AG04450 (cell line): ENCODE measurements around the gene DNAJB7. TPM values are rescaled to one million over a fixed set of nuclear protein-coding genes. Genes with fewer than 3 reads are reported as not detected.
"Not testable (repeated sequence)": the region's sequence is repeated elsewhere in the genome, so short reads cannot be mapped to it uniquely, and the experiment has no call there.

ENCODE experiments used
- CTCF ChIA-PET: fragments of 300-600, 350-600 bp; formaldehyde crosslinking; extraction: SDS; loops from one replicate; lab custom pipeline; 2022; ENCODE audit warnings: antibody characterized with exemption, inconsistent platforms; lab: Charles Lee
- POLR2A ChIA-PET: fragments of 350-600 bp; formaldehyde crosslinking; extraction: SDS; loops from one replicate; lab custom pipeline; 2021; ENCODE audit warnings: antibody characterized with exemption, inconsistent platforms; lab: Yijun Ruan, JAX
- DNase-seq: peaks from one replicate; pipeline ENCODE4 v3.0.0-alpha.2; 2011; ENCODE audit warnings: low read depth, low spot score
- H3K27ac ChIP-seq: one replicate; pipeline ENCODE4 v1.5.1; 2012; ENCODE audit warnings: low read depth, low read length, control low read depth
- H3K27me3 ChIP-seq: one replicate; pipeline ENCODE4 v1.6.0; 2012; ENCODE audit warnings: low read length; ENCODE audit not compliant: control insufficient read depth, insufficient read depth
- H3K4me3 ChIP-seq: 2 replicates; pipeline ENCODE4 v1.5.1; 2011; ENCODE audit warnings: mild to moderate bottlenecking, low read depth, low read length, control low read depth
- H3K9me3 ChIP-seq: 2 replicates; pipeline ENCODE4 v1.5.1; 2012; ENCODE audit warnings: low read length; ENCODE audit not compliant: control insufficient read depth, insufficient read depth
- CTCF ChIP-seq: IDR thresholded peaks from 2 replicates; pipeline ENCODE4 v1.5.1; 2011; ENCODE audit warnings: low read depth, low read length, control low read depth, inconsistent platforms
- polyA plus RNA-seq: library from polyadenylated mRNA; depleted of rRNA; stranded (reverse); fragments of >200 nt; gene quantifications from 2 replicates; pipeline ENCODE4 v1.2.3, GENCODE V29; 2011

The DNAJB7 gene
- polyA plus RNA-seq, 1 experiment, result not detected

- Histone ChIP-seq H3K27me3 (no peaks in the 10 kb centered on the region), H3K4me3 (no peak overlapping the region), H3K9me3 (no peaks in the 10 kb centered on the region), H3K27ac (no peak overlapping the region)
- no peak for TF ChIP-seq CTCF
- CTCF ChIA-PET, result interaction anchor here (1.8 to 2.4 kb wide), 2 partner anchors 24 to 47 kb away, joined by 5 to 12 read pairs; no protein-coding TSS in a partner anchor
- POLR2A ChIA-PET, result no interaction called here
- DNase-seq, result no peak
These were observed 13.2 kb upstream of the DNAJB7 start for GRCh38 chr22:40875111-40875510.

GRCh38 chr22:40874016-40874415, 12.1 kb upstream of the DNAJB7 start:
- ChIA-PET CTCF (interaction anchor here (1.8 kb wide), 1 partner anchor 49 kb away, joined by 5 read pairs; no protein-coding TSS in a partner anchor), POLR2A (no interaction called here)
- no peak for TF ChIP-seq CTCF
- no peak overlapping the region for H3K27ac ChIP-seq
- no peak overlapping the region for H3K4me3 ChIP-seq
- H3K9me3 ChIP-seq, result no peaks in the 10 kb centered on the region
- no peaks in the 10 kb centered on the region for H3K27me3 ChIP-seq
- DNase-seq, result no peak

DNA sequence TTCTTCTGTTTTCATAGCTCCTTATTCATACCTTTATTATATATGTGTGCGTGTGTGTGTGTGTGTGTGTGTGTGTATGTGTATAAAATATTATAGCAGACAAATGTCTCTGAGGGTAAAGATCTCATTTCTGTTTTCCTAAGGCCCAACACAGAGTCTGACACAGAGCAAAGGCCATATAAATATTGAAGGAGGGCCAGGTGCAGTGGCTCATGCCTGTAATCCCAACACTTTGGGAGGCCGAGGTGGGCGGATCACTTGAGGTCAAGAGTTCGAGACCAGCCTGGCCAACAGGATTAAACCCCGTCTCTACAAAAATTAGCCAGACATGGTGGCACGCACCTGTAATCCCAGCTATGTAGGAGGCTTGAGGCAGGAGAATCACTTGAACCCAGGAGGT, 6.5 kb upstream of the DNAJB7 start:
- CTCF ChIA-PET, result interaction anchor here (1.0 kb wide), 1 partner anchor 54 kb away, joined by 3 read pairs; no protein-coding TSS in a partner anchor
- POLR2A ChIA-PET, result not testable (repeated sequence)

GRCh38 chr22:40867109-40867508, 5.2 kb upstream of the DNAJB7 start:
- no peak overlapping the region for H3K27ac ChIP-seq
- no peaks in the 10 kb centered on the region for H3K9me3 ChIP-seq
- CTCF ChIA-PET, result interaction anchor here (0.6 to 1.1 kb wide), 4 partner anchors 32 to 202 kb away, joined by 3 to 7 read pairs (median 4); no protein-coding TSS in a partner anchor
- no peak overlapping the region for H3K4me3 ChIP-seq
- POLR2A ChIA-PET, result no interaction called here
- DNase-seq, result no peak
- no peaks in the 10 kb centered on the region for H3K27me3 ChIP-seq
- no peak for TF ChIP-seq CTCF

More for the DNA sequence above, 6.5 kb upstream of the DNAJB7 start:
- H3K27ac ChIP-seq, DNase-seq, H3K4me3 ChIP-seq, H3K27me3 ChIP-seq, H3K9me3 ChIP-seq: not testable (repeated sequence)

- TF ChIP-seq CTCF, result no peak
- Histone ChIP-seq H3K4me3 (no peak overlapping the region), H3K27ac (no peak overlapping the region), H3K27me3 (no peaks in the 10 kb centered on the region), H3K9me3 (no peaks in the 10 kb centered on the region)
- ChIA-PET CTCF (interaction anchor here (1.3 kb wide), 1 partner anchor 37 kb away, joined by 6 read pairs; no protein-coding TSS in a partner anchor), POLR2A (interaction anchor here (0.5 kb wide), 1 partner anchor 24 kb away, joined by 3 read pairs; no protein-coding TSS in a partner anchor)
- no peak for DNase-seq
These were observed 624 bp upstream of the DNAJB7 start for GRCh38 chr22:40862537-40862936.
